ENCODE data around the gene ATP1A1.

DNA sequence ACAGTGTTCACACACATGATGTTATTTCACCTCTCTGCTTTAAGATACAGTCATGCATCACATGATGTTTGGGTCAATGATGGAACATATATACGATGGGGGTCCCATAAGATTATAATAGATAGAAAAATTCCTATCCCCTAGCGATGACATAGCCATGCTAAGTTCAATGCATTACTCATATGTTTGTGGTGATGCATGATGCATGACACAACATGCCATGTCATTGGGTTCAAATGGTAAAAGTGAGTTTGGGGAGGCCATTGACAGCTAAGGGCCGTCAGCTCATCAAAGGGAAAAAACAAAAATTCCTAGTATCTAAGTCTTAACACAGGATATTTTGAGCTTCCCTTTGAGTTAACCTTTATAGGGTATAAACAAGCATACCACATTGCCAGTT, 73.6 kb downstream of the ATP1A1 start:
- TF ChIP-seq CTCF (IDR thresholded peaks at IDR 0.05) (no peak), ESRRA (IDR thresholded peaks at IDR 0.05; ENCODE audit: borderline replicate concordance, low read length) (no peak), FOXS1 (CRISPR knock-in tag; IDR thresholded peaks at IDR 0.05) (no peak), RAD21 (conservative IDR thresholded peaks at IDR 0.05 in 1 of 2, IDR thresholded peaks at IDR 0.05 in 1 of 2) (no peak), CEBPB (IDR thresholded peaks at IDR 0.05) (no peak), NR3C1 (IDR thresholded peaks at IDR 0.05) (no peak), PHF8 (IDR thresholded peaks at IDR 0.05; ENCODE audit: borderline replicate concordance, low read depth) (no peak)
- TF ChIP-seq, protein P1, sequence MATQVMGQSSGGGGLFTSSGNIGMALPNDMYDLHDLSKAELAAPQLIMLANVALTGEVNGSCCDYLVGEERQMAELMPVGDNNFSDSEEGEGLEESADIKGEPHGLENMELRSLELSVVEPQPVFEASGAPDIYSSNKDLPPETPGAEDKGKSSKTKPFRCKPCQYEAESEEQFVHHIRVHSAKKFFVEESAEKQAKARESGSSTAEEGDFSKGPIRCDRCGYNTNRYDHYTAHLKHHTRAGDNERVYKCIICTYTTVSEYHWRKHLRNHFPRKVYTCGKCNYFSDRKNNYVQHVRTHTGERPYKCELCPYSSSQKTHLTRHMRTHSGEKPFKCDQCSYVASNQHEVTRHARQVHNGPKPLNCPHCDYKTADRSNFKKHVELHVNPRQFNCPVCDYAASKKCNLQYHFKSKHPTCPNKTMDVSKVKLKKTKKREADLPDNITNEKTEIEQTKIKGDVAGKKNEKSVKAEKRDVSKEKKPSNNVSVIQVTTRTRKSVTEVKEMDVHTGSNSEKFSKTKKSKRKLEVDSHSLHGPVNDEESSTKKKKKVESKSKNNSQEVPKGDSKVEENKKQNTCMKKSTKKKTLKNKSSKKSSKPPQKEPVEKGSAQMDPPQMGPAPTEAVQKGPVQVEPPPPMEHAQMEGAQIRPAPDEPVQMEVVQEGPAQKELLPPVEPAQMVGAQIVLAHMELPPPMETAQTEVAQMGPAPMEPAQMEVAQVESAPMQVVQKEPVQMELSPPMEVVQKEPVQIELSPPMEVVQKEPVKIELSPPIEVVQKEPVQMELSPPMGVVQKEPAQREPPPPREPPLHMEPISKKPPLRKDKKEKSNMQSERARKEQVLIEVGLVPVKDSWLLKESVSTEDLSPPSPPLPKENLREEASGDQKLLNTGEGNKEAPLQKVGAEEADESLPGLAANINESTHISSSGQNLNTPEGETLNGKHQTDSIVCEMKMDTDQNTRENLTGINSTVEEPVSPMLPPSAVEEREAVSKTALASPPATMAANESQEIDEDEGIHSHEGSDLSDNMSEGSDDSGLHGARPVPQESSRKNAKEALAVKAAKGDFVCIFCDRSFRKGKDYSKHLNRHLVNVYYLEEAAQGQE (IDR thresholded peaks at IDR 0.05), result no peak

Data from A549 (cell line).